ENCODE results near the gene HOMER1. TPM values are rescaled to one million over a fixed set of nuclear protein-coding genes. Genes with fewer than 3 reads are reported as not detected.

HOMER1 gene
- total RNA-seq, 1 donor from 2014 or later, result 5.8 TPM

Other genes with a start within 250 kb of the HOMER1 start
- gene TENT2, start 98.3 kb upstream of the HOMER1 start, total RNA-seq, result 19.3 and 26.0 TPM in 2 replicates
- gene CMYA5, start 175.7 kb upstream of the HOMER1 start, total RNA-seq, result under 0.01 TPM in 2 replicates

All from dermis microvascular lymphatic vessel endothelial cell (primary cell).